GM12874 (cell line): ENCODE measurements around the gene GPR22.

Source experiments
- CTCF ChIP-seq: IDR thresholded peaks from 2 replicates; pipeline ENCODE4 v1.5.1; 2011; ENCODE audit warnings: low read depth, mild to moderate bottlenecking, control low read depth, low read length, moderate library complexity; ENCODE audit not compliant: insufficient read depth

Gene GPR22

GRCh38 chr7:107441581-107442422, 28.1 kb upstream of the GPR22 start:
- TF ChIP-seq CTCF = no peak

GRCh38 chr7:107442678-107443077, 27.2 kb upstream of the GPR22 start:
- TF ChIP-seq CTCF = no peak

- TF ChIP-seq CTCF = no peak
These were observed 23.3 kb upstream of the GPR22 start for GRCh38 chr7:107446531-107446930.

- TF ChIP-seq CTCF = no peak
These were observed 22.9 kb upstream of the GPR22 start for GRCh38 chr7:107446988-107447387.

GRCh38 chr7:107450970-107451369, 18.9 kb upstream of the GPR22 start:
- no peak for TF ChIP-seq CTCF

GRCh38 chr7:107453388-107453787, 16.5 kb upstream of the GPR22 start:
- no peak for TF ChIP-seq CTCF

GRCh38 chr7:107461938-107462533, 7.8 kb upstream of the GPR22 start:
- TF ChIP-seq CTCF = no peak
